NB4 (cell line): Measurements from ENCODE around the gene RPL35.

Experiments
- DNase-seq: peaks from one replicate; pipeline ENCODE4 v3.0.0; 2010; ENCODE audit warnings: low read depth
- H3K4me3 ChIP-seq: one replicate; pipeline ENCODE4 v1.5.1; 2011; ENCODE audit warnings: mild to moderate bottlenecking, low read depth, low read length, moderate library complexity
- MYC ChIP-seq: IDR thresholded peaks from 2 replicates; pipeline ENCODE4 v1.6.1; 2011; ENCODE audit warnings: low read depth, low read length
- POLR2A ChIP-seq: IDR thresholded peaks from 2 replicates; pipeline ENCODE4 v1.6.1; 2011; ENCODE audit warnings: mild to moderate bottlenecking; ENCODE audit not compliant: insufficient read length; ENCODE audit errors: extremely low read depth
- TF ChIP-seq, protein P1 (sequence below): IDR thresholded peaks from 2 replicates; pipeline ENCODE4 v1.6.1; 2011; ENCODE audit warnings: low read depth, low read length
- TF ChIP-seq, protein P2 (sequence below): IDR thresholded peaks from one replicate; pipeline ENCODE4 v1.5.1; 2012; ENCODE audit warnings: low read depth, low read length

RPL35 gene

DNA sequence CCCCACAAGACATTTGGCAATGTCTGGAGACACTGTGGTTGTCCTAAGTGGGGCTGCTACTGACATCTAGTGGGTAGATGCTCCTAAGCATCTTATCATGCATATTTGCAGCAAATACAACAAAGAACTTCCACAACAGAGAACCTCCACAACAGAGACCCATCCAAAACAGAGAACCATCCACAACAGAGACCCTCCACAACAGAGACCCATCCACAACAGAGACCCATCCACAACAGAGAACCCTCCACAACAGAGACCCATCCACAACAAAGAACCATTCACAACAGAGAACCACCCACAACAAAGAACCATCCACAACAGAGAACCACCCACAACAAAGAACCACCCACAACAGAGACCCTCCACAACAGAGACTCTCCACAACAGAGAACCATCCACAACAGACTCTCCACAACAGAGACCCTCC lies 33.0 kb upstream of the RPL35 start:
- TF ChIP-seq, protein P1, sequence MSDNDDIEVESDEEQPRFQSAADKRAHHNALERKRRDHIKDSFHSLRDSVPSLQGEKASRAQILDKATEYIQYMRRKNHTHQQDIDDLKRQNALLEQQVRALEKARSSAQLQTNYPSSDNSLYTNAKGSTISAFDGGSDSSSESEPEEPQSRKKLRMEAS: no peak
- TF ChIP-seq, protein P2, sequence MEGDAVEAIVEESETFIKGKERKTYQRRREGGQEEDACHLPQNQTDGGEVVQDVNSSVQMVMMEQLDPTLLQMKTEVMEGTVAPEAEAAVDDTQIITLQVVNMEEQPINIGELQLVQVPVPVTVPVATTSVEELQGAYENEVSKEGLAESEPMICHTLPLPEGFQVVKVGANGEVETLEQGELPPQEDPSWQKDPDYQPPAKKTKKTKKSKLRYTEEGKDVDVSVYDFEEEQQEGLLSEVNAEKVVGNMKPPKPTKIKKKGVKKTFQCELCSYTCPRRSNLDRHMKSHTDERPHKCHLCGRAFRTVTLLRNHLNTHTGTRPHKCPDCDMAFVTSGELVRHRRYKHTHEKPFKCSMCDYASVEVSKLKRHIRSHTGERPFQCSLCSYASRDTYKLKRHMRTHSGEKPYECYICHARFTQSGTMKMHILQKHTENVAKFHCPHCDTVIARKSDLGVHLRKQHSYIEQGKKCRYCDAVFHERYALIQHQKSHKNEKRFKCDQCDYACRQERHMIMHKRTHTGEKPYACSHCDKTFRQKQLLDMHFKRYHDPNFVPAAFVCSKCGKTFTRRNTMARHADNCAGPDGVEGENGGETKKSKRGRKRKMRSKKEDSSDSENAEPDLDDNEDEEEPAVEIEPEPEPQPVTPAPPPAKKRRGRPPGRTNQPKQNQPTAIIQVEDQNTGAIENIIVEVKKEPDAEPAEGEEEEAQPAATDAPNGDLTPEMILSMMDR: peak; percentile 56
- TF ChIP-seq POLR2A (no peak), MYC (no peak)
- DNase-seq: peak; percentile 76
- H3K4me3 ChIP-seq: no peak overlapping the region

DNA sequence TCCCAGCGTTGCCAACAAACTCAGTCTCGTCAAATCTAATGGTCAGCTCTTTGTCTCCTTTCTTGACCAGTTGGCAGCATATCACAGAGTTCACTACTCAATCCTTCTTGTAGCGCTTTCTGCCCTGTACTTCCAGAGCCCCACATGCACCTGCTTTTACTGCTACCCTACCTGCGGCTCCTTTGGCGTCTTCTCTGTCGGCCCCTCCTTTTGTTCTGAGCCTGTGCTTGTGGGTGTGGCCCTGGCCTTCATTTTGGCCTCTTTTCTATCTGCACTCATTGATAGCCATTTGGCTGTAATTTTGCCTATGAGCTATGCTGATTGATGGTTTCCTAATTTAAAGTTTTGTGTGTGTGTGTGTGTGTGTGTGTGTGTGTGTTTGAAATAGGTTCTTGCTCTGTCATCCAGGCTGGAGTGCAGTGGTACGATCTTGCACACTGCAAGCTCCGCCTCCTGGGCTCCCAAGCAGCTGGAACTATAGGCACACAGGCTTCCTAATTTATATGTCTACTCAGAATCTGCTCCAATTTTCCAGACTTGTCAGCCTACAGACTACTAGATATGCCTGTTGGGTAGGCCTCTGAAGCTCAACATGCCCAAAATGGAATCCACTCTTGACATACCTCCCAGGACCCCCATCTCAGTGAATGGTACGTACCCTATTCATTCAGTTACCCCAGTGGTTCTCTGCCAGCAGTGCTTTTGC lies 32.4 kb upstream of the RPL35 start:
- H3K4me3 ChIP-seq: no peak overlapping the region
- no peak for DNase-seq
- TF ChIP-seq, protein P2: no peak
- TF ChIP-seq, protein P1: no peak
- TF ChIP-seq POLR2A: no peak
- TF ChIP-seq MYC: no peak

DNA sequence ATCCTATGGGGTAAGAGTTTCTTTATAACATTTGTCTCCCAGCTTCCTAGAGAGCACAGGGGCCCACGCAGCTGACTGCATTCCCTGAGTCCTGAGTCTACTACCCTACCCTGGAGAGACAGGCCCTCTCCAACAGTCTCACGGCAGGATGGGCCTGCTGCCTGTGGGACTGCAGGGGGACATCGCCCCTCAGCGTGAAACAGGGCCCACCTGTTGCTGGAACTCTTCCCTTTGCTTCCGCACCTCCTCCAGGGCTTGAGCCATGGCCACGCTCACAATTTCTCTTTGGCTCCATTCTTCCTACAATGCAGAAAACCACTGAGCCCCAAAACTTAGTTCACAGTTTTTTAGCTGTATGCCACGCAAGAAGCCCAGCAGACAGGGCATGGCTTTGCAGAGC lies 28.4 kb upstream of the RPL35 start:
- TF ChIP-seq, protein P1: no peak
- no peak for TF ChIP-seq MYC
- TF ChIP-seq, protein P2: no peak
- TF ChIP-seq POLR2A: no peak
- H3K4me3 ChIP-seq: no peak overlapping the region
- DNase-seq: no peak

DNA sequence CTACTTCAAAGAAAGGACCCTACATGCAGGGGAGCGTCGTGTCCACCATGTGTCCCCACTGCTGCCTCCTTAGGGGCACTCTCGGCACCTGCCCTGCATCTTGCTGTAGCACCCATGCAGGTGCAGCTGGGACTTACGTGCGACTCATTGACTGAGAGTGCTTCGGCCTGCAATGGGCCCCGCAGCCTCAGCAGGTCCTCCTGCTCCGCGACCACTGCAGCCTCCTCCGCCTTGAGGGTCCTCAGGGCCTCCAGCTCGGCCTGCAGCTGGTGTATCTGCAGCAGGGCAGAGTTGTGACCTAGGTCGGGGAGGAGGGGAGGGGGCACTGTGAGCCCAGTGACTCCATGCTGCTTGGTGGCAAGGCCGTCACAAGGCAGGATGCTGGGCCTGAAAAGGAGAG lies 27.2 kb upstream of the RPL35 start:
- no peak overlapping the region for H3K4me3 ChIP-seq
- TF ChIP-seq MYC (no peak), POLR2A (no peak)
- TF ChIP-seq, protein P1: no peak
- TF ChIP-seq, protein P2: no peak
- no peak for DNase-seq

DNA sequence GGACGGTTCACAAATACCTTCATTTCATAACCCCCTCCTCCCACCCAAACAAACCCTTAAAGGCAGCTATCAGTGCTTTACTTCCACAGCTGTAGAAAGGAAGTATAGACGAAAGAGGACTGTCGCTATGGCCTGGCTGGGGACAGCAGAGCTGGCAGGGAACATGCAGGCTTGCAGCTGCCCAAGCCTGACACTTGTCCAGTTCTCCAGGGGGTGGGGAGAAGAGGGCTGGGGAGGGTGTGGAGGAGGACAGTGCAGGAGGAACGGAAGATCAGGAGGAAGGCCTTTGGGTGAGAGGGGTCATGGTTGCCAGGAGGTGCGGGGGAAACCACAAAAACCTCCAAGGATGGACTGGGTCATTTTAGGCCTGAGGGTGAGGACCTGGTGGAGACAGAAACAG lies 26.1 kb upstream of the RPL35 start:
- H3K4me3 ChIP-seq: no peak overlapping the region
- no peak for DNase-seq
- no peak for TF ChIP-seq MYC
- TF ChIP-seq, protein P1: no peak
- TF ChIP-seq, protein P2: no peak
- TF ChIP-seq POLR2A: no peak
